Right ventricle myocardium superior (tissue), 1 donor: Measurements from ENCODE around the gene C9orf153. TPM values are rescaled to one million over a fixed set of nuclear protein-coding genes. Genes with fewer than 3 reads are reported as not detected.

Source experiments
- total RNA-seq: library from RNA; stranded (reverse); fragmentation: NEBNext Ultra II Directional; extraction: Animal tissue kit (Norgen Biotek cat#: 25700); gene quantifications from one replicate; pipeline ENCODE4 v1.2.1, GENCODE V29; 2021
- donor health status: DM: no; HTN: yes; CAD: no; lungs with severe emphysema.

The C9orf153 gene
- total RNA-seq, 1 donor from 2014 or later: 0.22 TPM

Other genes starting within 250 kb of the C9orf153 start
- gene GOLM1, start 160.1 kb downstream of the C9orf153 start, total RNA-seq: 3.7 TPM
- 72.5 TPM for gene ISCA1, start 22.9 kb upstream of the C9orf153 start, total RNA-seq
- gene TUT7, start 94.8 kb upstream of the C9orf153 start, total RNA-seq: 12.3 TPM